Thyroid gland (tissue), 4 donors: ENCODE data around the gene LSM14A.

Experiments used
- POLR2A ChIP-seq, 2 donors: fragments of 450-650 bp; IDR thresholded peaks; one replicate each; pipeline ENCODE4 v1.6.1; 2017; ENCODE audit warnings: antibody characterized with exemption in 2 of 2, mild to moderate bottlenecking in 2 of 2, moderate library complexity in 1 of 2
- TF ChIP-seq, protein P1 (sequence below), 6 experiments: fragments of 200-600 bp in 3 of 6; fragments of 450-650 bp in 3 of 6; sonication (generic) in 3 of 6; IDR thresholded peaks; one replicate each; pipeline ENCODE4 v1.5.1; 2016 to 2019; ENCODE audit warnings: antibody characterized with exemption in 6 of 6, mild to moderate bottlenecking in 2 of 6, inconsistent platforms in 1 of 6, moderate library complexity in 1 of 6

DNA sequence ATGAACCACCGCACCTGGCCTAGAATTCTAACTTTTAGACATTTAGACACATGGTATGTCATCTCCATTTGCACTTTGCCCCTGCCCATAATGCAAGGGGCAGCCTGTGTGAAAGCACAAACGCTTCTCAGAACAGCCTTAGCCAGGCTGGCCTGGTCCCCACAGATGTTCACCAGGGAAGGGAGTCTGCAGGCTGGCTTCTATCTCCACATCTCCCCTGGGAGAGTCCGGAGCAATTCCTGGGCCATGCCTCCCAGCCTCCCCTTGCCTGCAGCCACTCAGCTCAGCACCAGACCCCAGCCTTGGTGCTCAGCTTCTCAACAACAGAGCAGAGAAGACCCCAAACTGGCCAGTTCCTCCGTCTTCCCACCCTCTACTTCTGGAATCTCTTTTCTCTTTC lies 21.7 kb upstream of the LSM14A start:
- TF ChIP-seq, protein P1, sequence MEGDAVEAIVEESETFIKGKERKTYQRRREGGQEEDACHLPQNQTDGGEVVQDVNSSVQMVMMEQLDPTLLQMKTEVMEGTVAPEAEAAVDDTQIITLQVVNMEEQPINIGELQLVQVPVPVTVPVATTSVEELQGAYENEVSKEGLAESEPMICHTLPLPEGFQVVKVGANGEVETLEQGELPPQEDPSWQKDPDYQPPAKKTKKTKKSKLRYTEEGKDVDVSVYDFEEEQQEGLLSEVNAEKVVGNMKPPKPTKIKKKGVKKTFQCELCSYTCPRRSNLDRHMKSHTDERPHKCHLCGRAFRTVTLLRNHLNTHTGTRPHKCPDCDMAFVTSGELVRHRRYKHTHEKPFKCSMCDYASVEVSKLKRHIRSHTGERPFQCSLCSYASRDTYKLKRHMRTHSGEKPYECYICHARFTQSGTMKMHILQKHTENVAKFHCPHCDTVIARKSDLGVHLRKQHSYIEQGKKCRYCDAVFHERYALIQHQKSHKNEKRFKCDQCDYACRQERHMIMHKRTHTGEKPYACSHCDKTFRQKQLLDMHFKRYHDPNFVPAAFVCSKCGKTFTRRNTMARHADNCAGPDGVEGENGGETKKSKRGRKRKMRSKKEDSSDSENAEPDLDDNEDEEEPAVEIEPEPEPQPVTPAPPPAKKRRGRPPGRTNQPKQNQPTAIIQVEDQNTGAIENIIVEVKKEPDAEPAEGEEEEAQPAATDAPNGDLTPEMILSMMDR (IDR thresholded peaks at IDR 0.05), result no peak
- no peak for TF ChIP-seq POLR2A (IDR thresholded peaks at IDR 0.05)
